Mucosa of rectum (tissue), 2 donors: Measurements from ENCODE around the gene MCTP2.

ENCODE experiments used
- H3K27ac ChIP-seq, 2 donors: one replicate each; pipeline ENCODE4 v1.7.0; 2013; ENCODE audit warnings: inconsistent platforms in 2 of 2, low read depth in 2 of 2, low read length in 2 of 2
- H3K27me3 ChIP-seq, 2 donors: one replicate each; pipeline ENCODE4 v1.7.0; 2013; ENCODE audit warnings: low read length in 2 of 2; ENCODE audit not compliant: control insufficient read depth in 2 of 2, insufficient read depth in 2 of 2
- H3K36me3 ChIP-seq, 2 donors: one replicate each; pipeline ENCODE4 v1.7.0; 2013; ENCODE audit warnings: low read length in 2 of 2; ENCODE audit not compliant: control insufficient read depth in 2 of 2, insufficient read depth in 2 of 2
- H3K4me1 ChIP-seq, 2 donors: one replicate each; pipeline ENCODE4 v1.7.0; 2013; ENCODE audit warnings: low read length in 2 of 2, mild to moderate bottlenecking in 1 of 2; ENCODE audit not compliant: control insufficient read depth in 2 of 2, insufficient read depth in 2 of 2
- H3K4me3 ChIP-seq, 2 donors: one replicate each; pipeline ENCODE4 v1.7.0; 2013; ENCODE audit warnings: low read length in 2 of 2
- H3K9ac ChIP-seq, 2 donors: one replicate each; pipeline ENCODE4 v1.7.0; 2013; ENCODE audit warnings: low read length in 2 of 2, low read depth in 1 of 2, mild to moderate bottlenecking in 1 of 2
- H3K9me3 ChIP-seq, 2 donors: one replicate each; pipeline ENCODE4 v1.7.0; 2013; ENCODE audit warnings: low read length in 2 of 2; ENCODE audit not compliant: control insufficient read depth in 2 of 2
- donor health status: healthy.
- donor health status: Normal muscosa, but diverticular disease.

Gene MCTP2

GRCh38 chr15:94206463-94207167 is 24.7 kb upstream of the MCTP2 start:
- Histone ChIP-seq H3K4me3 (no peak overlapping the region), H3K27ac (peak overlapping the region in 1 of 2 donors; percentile 8)

GRCh38 chr15:94212291-94212690 is 19.1 kb upstream of the MCTP2 start:
- no peaks in the 10 kb centered on the region for H3K4me1 ChIP-seq
- H3K36me3 ChIP-seq: no peaks in the 10 kb centered on the region
- no peak overlapping the region for H3K27ac ChIP-seq
- H3K4me3 ChIP-seq: no peak overlapping the region
- H3K9me3 ChIP-seq: no peaks in the 10 kb centered on the region
- H3K27me3 ChIP-seq: no peaks in the 10 kb centered on the region
- no peak overlapping the region for H3K9ac ChIP-seq

More at GRCh38 chr15:94206463-94207167, 24.7 kb upstream of the MCTP2 start:
- no peaks in the 10 kb centered on the region for H3K36me3 ChIP-seq
- H3K9ac ChIP-seq: no peak overlapping the region
- no peaks in the 10 kb centered on the region for H3K9me3 ChIP-seq
- H3K4me1 ChIP-seq: no peaks in the 10 kb centered on the region
- no peaks in the 10 kb centered on the region for H3K27me3 ChIP-seq

- Histone ChIP-seq H3K27me3 (no peaks in the 10 kb centered on the region), H3K36me3 (no peaks in the 10 kb centered on the region), H3K4me1 (peaks cover 13 to 35% of the 10 kb centered on the region in 2 donors), H3K9ac (no peak overlapping the region), H3K4me3 (no peak overlapping the region), H3K27ac (no peak overlapping the region), H3K9me3 (no peaks in the 10 kb centered on the region)
Observed at GRCh38 chr15:94225616-94226015, 5.7 kb upstream of the MCTP2 start.

GRCh38 chr15:94228611-94229010 is 2.8 kb upstream of the MCTP2 start:
- H3K36me3 ChIP-seq: no peaks in the 10 kb centered on the region
- H3K9ac ChIP-seq: peak overlapping the region in 1 of 2 donors; percentile 50

GRCh38 chr15:94229591-94230369 is 1.6 kb upstream of the MCTP2 start:
- no peaks in the 10 kb centered on the region for H3K36me3 ChIP-seq
- peak overlapping the region; percentile 92 to 98 for H3K4me3 ChIP-seq
- no peaks in the 10 kb centered on the region for H3K27me3 ChIP-seq
- H3K9me3 ChIP-seq: no peaks in the 10 kb centered on the region
- peaks cover 21 to 35% of the 10 kb centered on the region in 2 donors for H3K4me1 ChIP-seq
- peak overlapping the region; percentile 89 to 91 for H3K9ac ChIP-seq
- H3K27ac ChIP-seq: peak overlapping the region; percentile 93 to 94

More at GRCh38 chr15:94228611-94229010, 2.8 kb upstream of the MCTP2 start:
- H3K4me1 ChIP-seq: peaks cover 21 to 35% of the 10 kb centered on the region in 2 donors
- peak overlapping the region; percentile 93 to 94 for H3K27ac ChIP-seq
- no peaks in the 10 kb centered on the region for H3K9me3 ChIP-seq
- H3K4me3 ChIP-seq: peak overlapping the region; percentile 33 to 53
- no peaks in the 10 kb centered on the region for H3K27me3 ChIP-seq

- peak overlapping the region; percentile 93 to 94 for H3K27ac ChIP-seq
- no peaks in the 10 kb centered on the region for H3K9me3 ChIP-seq
- no peaks in the 10 kb centered on the region for H3K36me3 ChIP-seq
- H3K27me3 ChIP-seq: no peaks in the 10 kb centered on the region
- peaks cover 21 to 35% of the 10 kb centered on the region in 2 donors for H3K4me1 ChIP-seq
- peak overlapping the region; percentile 92 to 98 for H3K4me3 ChIP-seq
- peak overlapping the region; percentile 89 to 91 for H3K9ac ChIP-seq
Observed at GRCh38 chr15:94230431-94230882, 904 bp upstream of the MCTP2 start.

- Histone ChIP-seq H3K36me3 (no peaks in the 10 kb centered on the region), H3K4me1 (peaks cover 21 to 32% of the 10 kb centered on the region in 2 donors), H3K9ac (peak overlapping the region; percentile 86 to 91), H3K27ac (peak overlapping the region; percentile 93 to 94), H3K9me3 (no peaks in the 10 kb centered on the region), H3K4me3 (peak overlapping the region; percentile 92 to 98), H3K27me3 (no peaks in the 10 kb centered on the region)
Observed at GRCh38 chr15:94231723-94232468, 535 bp downstream of the MCTP2 start.

GRCh38 chr15:94233441-94233840 is 2.1 kb downstream of the MCTP2 start:
- H3K9me3 ChIP-seq: no peaks in the 10 kb centered on the region
- peak overlapping the region; percentile 92 to 98 for H3K4me3 ChIP-seq
- peak overlapping the region; percentile 17 to 91 for H3K9ac ChIP-seq
- H3K36me3 ChIP-seq: no peaks in the 10 kb centered on the region
- peaks cover 21 to 37% of the 10 kb centered on the region in 2 donors for H3K4me1 ChIP-seq
- peak overlapping the region in 1 of 2 donors; percentile 11 for H3K27ac ChIP-seq
- H3K27me3 ChIP-seq: no peaks in the 10 kb centered on the region

- Histone ChIP-seq H3K4me1 (peaks cover 17 to 36% of the 10 kb centered on the region in 2 donors), H3K36me3 (no peaks in the 10 kb centered on the region), H3K4me3 (peak overlapping the region; percentile 31 to 92), H3K9ac (peak overlapping the region in 1 of 2 donors; percentile 39), H3K27ac (peak overlapping the region; percentile 33 to 46), H3K9me3 (no peaks in the 10 kb centered on the region), H3K27me3 (no peaks in the 10 kb centered on the region)
Observed at GRCh38 chr15:94234300-94234699, 2.9 kb downstream of the MCTP2 start.
